ENCODE measurements around the gene ARSG.

The ARSG gene

DNA sequence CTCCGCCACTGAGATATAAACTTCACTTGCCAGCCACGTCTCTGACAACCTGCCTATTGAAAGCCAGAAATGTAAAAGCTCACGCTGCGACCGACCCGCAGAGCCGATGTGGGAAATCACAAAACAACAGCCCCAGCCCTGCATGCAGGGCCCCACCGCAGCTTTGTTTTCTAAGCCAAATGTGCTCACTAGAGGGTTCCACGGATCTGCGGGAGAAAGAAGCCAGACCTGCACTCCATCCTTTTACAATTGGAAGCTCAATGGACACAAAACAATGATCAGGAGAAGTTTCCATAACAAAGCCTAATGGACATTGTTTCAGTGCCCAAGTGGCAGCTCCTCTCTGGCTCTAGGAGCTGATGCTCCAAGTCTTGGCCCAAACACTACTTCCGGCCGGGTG is 132.9 kb downstream of the ARSG start:
- no peak overlapping the region for H3K4me3 ChIP-seq (ENCODE audit: low read depth, low read length)

DNA sequence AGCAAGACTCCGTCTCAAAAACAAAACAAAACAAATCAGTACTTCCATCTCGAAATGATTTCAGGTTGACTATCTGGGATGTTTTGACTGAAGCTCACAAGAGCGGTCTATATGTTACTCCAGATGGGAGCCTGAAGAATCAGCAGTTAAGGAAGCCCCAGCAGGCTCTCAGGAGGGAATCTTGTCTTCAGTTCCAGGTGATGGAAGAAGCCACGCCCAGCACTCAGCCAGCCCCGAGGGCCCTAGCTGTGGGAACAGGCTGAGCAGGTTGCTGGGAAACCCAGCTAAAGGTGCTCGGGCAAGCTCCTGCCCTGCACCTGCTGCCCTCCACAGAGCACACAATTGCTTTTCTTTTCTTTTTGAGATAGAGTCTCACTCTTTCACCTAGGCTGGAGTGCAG is 133.6 kb downstream of the ARSG start:
- H3K4me3 ChIP-seq (ENCODE audit: low read depth, low read length) = no peak overlapping the region

DNA sequence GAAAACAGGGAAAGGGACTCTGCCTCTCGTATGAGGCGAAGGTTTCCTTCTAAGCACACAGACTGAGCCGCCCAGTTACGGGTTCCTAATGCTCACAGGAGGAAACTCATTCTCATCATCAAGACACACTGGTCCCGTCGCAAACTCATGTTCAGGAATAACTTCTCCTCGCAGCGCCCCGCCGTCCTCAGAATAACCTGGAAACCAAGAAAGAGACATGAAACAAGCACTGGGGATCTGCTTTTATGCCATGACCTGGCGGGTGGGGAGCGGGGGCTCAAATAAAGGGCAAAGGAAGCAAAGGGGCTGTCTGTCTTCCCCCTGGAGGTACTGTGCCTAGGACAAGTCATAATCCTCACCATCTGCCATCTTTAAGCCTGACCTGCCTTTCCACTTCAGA is 134.7 kb downstream of the ARSG start:
- no peak overlapping the region for H3K4me3 ChIP-seq (ENCODE audit: low read depth, low read length)

DNA sequence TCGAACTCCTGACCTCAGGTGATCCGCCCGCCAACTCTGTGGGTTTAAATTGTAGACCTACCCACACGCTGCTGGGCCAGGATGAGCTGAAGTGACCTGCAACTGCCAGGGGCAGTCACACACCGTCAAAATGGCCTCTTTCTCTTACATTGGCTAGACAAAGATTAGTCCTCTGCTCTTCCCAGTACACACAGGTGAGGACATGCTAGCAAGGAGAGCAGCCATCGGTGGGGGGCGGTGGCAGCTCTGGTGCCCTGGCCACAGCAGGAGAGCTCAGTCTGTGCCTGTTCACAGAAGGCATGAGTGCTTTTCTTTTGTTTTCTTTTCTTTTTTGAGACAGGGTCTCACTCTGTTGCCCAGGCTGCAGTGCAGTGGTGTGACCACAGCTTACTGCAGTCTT is 136.3 kb downstream of the ARSG start:
- H3K4me3 ChIP-seq (ENCODE audit: low read depth, low read length) = no peak overlapping the region

DNA sequence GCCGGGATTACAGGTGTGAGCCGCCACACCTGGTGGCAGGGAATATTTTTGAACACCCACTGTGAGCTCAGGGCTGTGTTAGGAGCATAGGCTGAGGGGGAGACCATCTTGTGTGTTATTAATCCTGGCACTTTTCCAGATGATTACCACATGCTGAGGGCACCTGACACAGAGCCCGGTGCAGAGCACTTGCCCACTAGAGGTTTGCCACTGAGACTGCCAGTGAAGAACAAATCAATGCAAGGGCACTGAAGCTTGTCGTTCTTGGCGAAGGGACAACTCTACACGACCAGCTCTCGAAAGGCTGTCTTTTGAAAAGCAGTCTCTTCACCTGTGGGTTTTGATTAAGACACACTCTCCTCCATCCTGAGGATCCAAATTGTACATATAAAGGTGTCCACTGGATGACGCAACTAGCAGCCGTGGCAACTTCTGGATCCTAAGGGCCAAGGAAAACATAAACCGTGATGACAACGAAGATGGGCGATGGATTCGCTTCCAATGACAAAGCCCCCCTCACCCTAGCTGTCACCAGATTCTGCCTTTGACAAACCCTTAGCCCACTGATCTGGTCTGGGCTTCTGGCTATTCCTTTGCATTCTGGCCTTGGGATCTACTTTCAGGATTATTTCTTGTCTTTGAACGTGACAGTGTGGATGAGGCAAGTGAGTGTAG is 137.3 kb downstream of the ARSG start:
- H3K4me3 ChIP-seq (ENCODE audit: low read depth, low read length) = no peak overlapping the region

DNA sequence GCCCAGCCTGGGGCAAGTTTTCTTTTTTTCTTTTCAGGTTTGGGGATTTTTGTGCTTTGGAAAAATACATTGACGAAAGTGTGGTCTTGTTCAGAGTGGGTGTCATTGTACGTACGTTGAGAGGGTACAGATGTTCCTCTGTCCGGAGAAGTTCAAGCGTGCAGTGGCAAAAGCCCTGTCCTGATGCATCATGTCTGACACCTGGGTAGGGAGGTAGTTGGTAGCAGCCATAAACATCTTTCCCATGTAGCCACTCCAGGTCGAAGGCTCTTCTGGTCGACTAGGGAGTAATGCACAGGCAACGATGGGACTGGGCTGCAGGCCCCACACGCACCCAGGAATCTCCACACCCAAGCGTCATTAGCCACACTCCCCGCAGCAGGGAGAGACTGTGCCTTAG is 138.6 kb downstream of the ARSG start:
- no peak overlapping the region for H3K4me3 ChIP-seq (ENCODE audit: low read depth, low read length)

DNA sequence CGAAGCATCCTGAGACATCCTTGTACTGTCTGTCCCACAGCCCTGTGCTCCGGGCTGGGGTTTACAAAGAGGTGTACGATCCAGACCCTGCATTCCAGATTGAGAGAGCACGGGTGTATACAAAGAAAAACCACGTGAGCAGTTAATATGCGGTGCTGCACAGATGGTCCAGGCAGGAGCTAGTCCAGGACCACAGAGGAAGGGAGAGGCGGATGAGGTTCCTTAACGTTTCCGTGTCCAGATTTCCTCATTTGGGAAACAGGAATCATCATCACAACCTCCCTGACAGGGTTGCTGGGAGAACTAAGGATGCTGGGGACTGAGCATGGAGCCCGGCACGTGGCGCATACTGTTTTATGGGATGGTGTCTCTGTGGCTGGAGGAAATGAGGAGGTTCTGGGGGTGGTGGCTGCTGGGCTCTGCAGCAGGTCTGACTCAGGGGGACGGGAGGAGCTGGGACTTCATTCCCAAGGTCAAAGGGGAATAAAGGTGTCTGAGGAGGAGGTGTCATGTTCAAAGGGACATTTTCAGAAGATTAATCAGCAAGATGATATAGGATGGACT is 139.8 kb downstream of the ARSG start:
- no peak overlapping the region for H3K4me3 ChIP-seq (ENCODE audit: low read depth, low read length)

DNA sequence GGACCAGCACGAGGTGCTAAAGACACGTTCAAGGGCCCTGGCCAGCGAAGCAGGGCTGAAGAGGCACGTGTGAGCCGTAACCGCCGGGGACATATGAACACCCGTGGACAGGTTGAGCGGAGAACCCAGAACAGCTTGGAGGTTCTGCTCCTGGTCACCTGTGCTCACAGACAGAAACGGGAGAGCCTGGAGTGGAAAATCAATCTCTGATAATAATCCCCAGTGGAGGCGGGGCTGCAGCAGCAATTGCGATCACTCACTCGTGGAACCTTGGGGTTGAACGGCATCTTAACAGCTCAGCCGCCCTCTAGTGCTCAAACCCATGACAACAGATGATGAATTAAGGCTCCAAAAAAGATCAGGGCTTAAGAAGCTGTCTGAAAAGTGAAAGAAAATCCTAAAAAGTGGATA is 140.4 kb downstream of the ARSG start:
- no peak overlapping the region for H3K4me3 ChIP-seq (ENCODE audit: low read depth, low read length)

GRCh38 chr17:68432086-68432864 is 141.0 kb downstream of the ARSG start:
- H3K4me3 ChIP-seq (ENCODE audit: low read depth, low read length) = no peak overlapping the region

DNA sequence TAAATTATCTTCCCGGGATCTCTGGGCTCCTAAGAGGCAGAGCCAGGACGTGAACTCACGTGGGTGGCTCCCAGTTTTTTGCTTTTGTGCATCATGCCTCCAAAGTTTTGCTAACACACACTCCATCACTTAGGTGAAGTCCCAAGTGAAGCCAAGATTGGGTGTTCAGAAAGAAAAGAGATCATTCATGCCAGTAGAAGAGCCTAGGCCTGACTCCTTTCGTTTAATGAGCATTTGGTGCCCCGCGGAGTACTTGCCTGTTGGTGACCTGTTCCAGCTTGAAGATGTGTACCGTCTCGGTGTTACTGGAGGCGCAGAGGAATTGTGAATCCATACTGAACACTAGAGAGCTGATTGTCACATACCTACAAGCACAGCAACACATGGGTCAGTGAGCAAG is 141.9 kb downstream of the ARSG start:
- H3K4me3 ChIP-seq (ENCODE audit: low read depth, low read length) = no peak overlapping the region

DNA sequence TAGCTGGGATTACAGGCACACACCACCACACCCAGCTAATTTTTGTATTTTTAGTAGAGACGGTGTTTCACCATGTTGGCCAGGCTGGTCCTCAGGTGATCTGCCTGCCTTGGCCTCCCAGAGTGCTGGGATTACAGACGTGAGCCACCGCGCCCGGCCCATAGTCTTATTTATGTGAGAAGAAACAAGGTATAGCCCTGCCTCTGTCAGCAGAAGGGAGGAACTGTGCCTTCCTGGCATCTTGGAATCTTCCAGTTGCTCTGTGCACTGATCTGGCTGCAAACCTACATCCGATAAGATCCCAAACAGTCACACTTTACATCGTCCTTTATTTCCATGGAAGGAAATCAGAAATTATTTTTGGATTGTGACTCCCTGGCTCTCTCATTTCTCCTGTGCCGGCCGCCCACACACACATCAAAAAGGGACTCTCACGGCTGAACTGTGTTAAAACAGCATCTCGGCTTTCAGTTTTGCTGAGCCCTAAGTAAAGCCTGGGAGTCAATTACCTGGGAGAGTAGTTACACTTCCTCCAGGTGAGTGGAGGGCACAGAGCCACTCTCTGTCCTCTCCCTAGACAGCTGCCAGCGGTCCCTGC is 142.7 kb downstream of the ARSG start:
- H3K4me3 ChIP-seq (ENCODE audit: low read depth, low read length) = no peak overlapping the region

GRCh38 chr17:68435361-68435760 is 144.1 kb downstream of the ARSG start:
- no peak overlapping the region for H3K4me3 ChIP-seq (ENCODE audit: low read depth, low read length)

DNA sequence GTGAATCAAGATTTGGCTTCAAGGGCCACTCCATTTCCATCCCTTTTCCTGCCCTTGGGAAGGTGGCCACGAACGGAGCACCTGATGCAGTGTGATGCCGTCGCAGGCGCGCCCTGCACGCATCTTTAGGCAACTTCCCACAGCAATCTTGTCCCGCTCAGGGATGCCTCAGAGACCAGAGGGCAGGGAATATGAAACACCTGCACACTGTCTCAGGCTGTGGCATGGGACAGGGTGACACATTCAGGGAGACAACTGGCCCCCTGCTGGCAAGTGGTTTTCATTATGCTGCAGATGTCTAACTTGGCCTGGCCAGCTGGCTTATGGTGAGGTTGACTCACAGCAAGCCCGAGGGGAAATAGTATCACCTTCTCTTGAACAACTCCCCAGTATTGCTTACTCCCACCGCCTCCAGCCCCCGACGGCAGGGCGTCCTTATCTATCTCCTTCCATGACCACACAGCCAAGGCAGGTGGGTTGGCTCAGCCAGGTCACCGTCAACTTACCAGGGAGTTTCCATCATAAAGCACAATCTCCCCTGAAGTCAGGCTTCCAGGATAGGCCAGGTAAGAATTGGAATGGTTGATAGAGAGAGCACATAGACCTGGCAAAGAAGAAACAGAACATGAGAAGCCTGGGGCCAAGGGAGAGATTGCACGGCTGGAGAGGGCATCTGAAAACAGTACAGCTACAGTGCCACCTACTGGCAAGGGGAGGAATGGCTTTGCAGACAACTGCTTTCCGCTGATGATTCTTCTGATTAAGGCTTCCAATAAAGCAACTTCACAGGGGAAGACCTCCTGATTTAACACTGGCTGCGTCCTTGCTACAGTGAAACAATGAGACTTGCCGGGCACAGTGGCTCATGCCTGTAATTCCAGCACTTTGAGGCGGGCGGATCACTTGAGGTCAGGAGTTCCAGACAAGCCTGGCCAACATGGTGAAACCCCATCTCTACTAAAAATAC is 144.9 kb downstream of the ARSG start:
- H3K4me3 ChIP-seq (ENCODE audit: low read depth, low read length) = no peak overlapping the region

DNA sequence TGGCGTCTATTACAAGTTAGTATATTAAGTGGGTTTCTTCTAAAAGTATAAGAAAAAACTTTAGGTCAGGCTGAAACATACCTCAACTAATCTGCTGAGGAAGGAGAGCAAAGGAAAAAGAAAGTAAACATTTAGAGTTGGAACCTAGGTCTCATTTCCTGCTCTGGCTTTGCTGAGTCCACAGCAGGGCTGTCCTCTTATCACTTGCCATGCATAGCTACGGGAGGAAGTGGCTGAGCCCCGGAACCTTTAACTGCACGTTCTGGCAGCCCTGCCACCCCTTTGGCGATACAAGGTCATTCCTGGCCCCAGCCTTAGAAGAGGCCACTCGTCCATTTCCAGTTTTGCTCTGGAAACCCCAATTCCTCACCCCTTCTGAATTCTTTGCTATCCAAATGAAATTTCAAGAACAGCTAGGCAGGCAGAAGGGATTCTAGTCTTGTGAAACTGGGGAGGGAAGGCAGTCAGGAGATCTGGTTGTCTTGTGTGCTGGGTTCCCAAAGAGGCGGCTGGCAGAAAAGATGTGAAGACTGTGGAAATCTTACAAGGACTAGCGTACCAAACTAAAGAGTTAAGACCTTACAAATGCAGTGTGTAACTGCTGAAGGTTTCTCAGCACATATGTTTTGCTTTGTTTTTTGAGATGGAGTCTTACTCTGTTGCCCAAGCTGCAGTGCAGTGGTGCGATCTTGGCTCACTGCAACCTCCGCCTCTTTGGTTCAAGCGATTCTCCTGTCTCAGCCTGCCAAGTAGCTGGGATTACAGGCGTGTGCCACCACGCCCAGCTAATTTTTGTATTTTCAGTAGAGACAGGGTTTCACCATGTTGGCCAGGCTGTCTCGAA is 146.9 kb downstream of the ARSG start:
- no peak overlapping the region for H3K4me3 ChIP-seq (ENCODE audit: low read depth, low read length)

DNA sequence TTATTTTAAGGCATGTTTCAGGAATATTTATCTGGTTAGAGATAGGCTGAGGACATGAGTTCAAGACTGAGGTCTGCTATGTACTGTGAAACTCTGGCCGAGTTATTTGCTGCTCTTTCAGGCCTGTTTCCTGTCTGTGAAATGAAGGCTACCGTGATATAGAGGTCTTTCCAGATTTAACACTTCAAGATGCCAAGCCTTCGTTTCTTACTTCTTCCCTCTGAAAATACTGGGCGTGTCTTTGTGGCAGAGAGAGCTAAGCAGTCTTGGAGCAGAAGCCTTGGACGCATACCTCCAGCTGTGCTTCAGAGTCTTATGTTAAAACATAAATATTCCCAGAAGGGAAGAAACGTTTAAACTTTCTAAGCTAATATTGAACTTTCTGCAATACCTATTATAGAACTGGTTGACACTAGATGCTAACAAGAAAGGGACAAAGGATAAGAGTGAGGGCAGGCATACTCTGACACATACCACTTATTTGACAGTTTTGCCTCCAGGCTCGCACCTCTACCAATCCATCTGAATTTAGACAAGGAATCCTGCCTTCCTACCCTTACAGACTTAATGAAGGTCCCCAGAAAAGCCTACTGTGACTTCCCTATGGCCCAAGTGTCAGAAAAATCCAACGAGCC is 148.5 kb downstream of the ARSG start:
- no peak overlapping the region for H3K4me3 ChIP-seq (ENCODE audit: low read depth, low read length)

DNA sequence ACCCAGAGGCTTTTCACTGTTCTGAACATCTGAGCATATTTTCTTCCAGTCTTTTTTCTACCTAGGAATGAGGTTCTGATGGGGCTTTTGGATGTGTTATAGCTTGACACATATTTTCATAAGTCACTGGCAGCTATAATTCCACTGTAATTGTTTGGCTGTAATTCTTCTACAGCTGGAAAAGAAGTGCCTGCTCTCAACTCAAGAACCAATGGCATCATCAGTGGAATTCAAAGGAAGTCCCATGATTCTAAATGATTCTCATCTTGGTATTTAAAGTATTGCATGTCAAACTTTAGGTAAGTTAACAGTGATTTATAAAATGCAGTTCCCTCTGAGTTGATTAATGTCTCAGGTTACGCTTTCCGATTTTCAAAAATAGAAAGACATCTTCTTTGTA is 149.2 kb downstream of the ARSG start:
- H3K4me3 ChIP-seq (ENCODE audit: low read depth, low read length) = no peak overlapping the region

DNA sequence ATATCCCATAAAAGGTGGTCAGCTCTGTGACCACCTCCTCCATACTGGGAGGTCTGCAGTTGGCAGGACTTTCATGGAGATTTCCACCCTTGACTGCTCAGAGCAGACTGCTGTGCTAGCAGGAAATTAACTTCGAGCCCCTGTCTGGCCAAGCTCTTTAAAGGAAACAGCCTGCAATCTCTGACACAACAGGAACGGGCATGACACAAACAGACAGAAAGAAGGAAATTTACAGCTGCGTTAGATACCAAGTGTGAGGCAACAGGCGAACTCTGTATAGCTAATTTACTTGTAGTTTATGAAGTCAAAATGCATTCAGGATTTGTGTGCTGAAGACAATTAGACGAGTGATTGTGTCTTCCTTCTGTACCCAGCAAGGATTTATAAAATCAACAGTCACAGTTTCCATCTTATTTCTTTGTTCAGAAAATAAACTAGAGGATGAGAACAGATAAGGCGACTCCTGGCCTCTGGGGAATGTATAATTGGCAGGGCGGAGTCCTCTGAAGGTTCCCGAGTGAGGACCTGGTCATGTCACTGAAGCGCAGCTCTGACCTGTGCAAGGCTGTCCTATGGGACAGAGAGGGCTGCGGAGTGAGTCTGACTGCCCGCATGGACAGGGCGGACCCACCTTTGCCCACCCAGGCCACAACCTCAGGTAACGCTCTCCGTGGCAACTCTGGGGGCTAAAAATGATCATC is 149.9 kb downstream of the ARSG start:
- H3K4me3 ChIP-seq (ENCODE audit: low read depth, low read length) = no peak overlapping the region

DNA sequence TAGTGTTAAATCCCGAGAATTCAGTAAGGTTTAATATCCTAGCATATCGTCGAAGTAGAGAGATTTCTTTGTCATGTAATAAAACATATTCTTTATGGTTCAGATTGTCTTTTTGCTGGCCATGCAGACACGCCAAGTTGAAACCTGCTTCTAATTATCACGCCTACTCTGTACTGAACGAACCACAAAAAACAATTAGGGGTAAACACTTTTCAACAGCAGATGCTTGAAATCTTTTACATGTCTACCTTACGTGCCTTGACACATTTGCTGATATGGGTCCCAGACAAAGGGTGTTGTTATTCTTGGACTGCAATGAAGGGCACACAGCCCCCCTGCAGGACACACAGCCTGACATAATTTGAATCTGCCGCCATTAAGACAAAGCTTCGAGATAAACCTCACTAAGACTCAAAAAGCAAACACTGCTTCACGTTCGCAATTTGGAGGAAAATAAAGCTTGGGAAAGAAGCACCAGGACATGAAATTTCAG is 152.7 kb downstream of the ARSG start:
- no peak overlapping the region for H3K4me3 ChIP-seq (ENCODE audit: low read depth, low read length)

DNA sequence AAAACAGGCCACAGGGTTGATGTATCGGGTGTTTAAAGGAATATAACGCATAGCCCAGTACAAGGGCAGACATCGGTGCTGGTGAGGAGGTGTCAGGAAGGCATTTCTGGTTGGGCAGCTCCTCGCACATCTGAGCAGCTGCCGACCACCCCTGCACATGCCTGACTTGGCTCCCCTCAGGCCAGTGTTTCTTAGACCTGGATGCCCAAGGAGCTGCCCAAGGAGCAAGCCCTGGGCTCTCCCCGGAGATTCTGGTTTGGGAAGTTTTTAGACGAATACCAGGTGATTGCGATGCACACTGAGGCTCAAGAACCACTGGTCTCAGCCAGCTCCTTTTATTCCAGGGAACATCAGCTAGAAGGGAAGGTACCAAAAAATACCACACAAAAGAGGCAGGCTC is 154.4 kb downstream of the ARSG start:
- H3K4me3 ChIP-seq (ENCODE audit: low read depth, low read length) = no peak overlapping the region

All from iPS-11a (cell line).